IPS-NIHi7 (cell line): Measurements from ENCODE around the gene ACTN3.
"Not testable (repeated sequence)": the region's sequence is repeated elsewhere in the genome, so short reads cannot be mapped to it uniquely, and the experiment has no call there.

Source experiments
- DNase-seq: peaks from one replicate; pipeline ENCODE4 v3.0.0; 2012; ENCODE audit warnings: mixed read lengths; ENCODE audit errors: extremely low spot score

Gene ACTN3

DNA sequence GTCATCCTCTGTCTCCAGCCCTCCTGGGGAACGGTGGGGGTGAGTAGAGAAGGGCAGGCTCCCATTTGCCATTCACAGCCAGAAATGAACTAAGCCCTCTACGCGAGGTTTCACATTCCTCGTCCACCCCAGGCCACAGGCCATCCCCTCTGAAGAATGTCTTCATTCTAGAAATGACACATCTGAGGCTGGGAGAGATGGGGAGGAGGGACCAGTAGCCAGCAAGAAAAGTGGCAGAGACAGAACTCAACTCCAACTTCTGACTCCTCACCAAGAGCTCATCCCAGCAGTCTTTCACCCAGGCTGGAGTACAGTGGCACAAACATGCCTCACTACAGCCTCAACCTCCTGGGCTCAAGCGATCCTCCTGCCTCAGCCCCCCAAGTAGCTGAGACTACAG lies 18.3 kb downstream of the ACTN3 start:
- DNase-seq = no peak

DNA sequence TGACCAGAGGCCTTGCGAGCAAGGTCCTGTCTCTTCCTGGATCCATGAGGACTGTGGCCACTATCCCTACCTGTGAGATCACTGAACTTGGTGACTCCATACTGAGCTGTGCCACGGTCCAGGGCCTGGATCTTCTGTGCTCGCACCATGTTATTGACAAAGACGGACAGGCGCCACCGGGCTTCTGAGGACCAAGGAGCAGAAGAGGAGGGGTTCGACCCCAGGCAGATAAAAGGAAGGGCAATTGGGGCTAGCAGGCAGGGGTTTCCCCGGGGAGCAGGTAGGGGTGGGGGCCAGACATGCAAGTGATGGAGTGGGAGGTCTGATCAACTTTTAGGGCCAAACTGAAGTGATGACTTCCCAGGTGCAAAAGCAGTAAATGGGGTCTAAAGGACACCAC lies 19.5 kb downstream of the ACTN3 start:
- no peak for DNase-seq

DNA sequence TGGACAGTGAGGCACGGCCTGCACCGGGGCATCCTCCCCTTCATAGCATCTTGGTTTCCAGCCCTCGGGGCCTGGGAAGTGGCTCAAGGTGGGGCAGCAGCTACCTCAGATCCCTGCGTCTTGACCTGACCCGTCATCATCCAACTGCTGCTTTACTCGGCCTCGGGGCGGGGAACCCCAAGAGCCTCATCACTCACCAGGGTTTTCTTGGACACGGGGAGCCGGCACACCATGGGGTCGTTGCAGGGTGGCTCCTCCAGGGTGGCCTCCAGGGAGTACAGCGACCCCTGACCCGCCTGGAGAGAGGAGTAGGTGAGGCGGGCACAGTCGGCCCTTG lies 21.1 kb downstream of the ACTN3 start:
- DNase-seq = no peak

DNA sequence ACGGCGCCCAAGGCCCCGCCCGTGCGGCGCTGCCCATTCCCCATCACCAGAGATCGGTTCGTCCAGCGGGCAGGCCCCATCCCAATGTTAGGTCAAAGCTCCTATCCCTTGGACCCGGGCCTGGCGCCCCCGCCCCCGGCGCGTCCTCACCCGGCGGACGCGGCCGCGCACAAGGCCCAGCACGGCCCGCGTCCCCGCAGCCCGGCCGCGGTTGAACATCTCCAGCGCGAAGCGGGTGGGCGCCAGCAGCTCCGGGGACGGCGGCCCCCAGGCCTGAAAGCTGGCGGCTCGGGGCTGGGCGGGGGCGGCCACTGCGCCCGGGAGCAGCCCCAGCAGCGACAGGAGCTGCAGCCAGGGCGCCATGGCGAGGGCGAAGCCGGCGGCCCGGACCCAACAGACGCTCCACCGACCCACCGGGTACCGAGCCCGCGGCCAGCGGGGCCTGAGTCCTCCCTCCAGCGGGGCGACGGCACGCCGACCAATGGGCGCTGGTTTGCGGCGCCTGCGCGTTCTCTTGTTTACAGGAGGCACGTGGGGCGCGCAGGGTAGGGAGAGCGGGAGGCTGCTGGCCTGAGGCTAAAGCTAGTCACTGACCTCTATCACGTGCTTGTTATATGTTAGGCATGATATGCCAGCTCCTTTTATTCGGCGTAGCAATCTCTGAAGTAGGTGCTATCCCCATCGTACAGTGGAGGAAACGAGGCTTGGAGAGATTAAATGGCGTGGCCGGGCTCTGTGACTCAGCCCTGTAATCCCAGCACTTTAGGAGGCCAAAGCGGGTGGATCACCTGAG lies 21.6 kb downstream of the ACTN3 start, which contains the start of gene CTSF:
Gene CTSF (minus strand): TSS at position 483 of the 793 bp plus-strand sequence. CDS start 120 bp downstream, at position 363.
- peak; percentile 93 for DNase-seq

DNA sequence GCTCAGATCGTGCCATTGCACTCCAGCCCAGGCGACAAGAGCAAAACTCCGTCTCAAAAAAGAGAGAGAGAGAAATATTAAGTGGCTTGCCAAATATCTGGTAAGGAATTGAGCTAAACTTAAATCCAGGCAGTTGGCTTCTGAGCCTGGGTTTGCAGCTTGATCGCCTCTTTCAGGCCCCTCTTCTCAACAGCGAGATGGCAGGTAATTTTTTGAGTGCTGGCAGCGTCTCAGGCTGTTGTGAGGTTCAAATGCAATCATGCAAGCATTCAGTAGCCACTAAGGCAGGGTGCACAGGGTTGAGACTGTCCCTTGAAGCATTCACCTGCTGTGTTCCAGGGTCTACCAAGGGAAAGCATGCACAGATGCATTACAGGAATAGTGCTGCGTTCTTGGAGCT lies 22.4 kb downstream of the ACTN3 start:
- DNase-seq = no peak

DNA sequence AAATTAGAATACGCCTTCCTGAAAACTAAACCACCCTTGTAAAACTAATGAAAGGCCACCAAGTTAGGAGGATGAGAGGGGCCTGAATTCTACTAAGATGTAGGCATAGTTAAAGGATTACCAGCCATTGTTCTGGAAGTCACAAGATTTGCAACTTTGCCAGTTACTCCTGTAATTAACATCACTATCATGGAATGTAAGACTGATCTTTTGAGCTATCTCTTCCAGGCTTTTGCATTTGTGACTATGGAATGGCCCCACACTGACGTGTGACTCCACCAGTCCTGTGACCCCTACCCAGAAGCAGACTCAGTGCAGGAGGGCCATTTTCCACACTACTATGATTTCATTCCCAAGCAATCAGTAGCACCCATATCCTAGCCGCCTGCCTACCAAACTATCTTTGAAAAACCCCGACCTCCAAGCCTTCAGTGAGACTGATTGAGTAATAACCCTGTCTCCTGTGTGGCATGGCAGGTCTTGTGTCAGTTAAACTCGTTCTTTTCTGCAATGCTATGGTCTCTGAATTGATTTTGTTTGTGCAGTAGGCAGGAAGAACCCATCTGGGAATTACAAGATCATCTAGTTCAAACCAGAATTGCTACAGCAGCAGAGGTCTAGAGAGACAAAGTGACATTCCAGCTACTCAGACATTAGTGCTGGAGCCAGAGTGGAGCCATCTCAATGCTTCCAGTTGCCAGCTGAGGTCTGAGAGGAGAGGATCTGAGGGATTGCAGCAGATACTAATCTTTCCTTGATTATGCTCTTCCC lies 23.6 kb downstream of the ACTN3 start:
- DNase-seq = no peak

DNA sequence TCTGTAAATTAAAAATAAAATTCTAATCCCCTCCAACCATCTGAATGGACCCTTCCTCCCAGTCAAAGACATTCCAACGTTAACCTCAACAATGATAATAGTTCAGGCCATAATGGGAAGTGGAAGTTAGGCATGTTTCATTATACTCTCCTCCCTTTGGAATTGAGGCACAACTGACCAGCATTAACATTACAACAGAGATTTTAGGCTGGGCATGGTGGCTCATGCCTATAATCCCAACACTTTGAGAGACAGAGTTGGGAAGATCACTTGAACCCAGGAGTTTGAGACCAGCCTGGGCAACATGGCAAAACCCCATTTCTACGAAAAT lies 24.1 kb downstream of the ACTN3 start:
- no peak for DNase-seq

GRCh38 chr11:66579017-66579606 lies 32.4 kb downstream of the ACTN3 start:
- peak; percentile 95 for DNase-seq

GRCh38 chr11:66580803-66581202 lies 34.1 kb downstream of the ACTN3 start:
- DNase-seq = no peak

- DNase-seq = no peak
These were observed 34.6 kb downstream of the ACTN3 start for GRCh38 chr11:66581261-66581660.

- not testable (repeated sequence) for DNase-seq
These were observed 36.0 kb downstream of the ACTN3 start for GRCh38 chr11:66582565-66583147.

- DNase-seq = not testable (repeated sequence)
These were observed 38.7 kb downstream of the ACTN3 start for GRCh38 chr11:66585447-66585846.

GRCh38 chr11:66586136-66586535 lies 39.4 kb downstream of the ACTN3 start:
- no peak for DNase-seq

DNA sequence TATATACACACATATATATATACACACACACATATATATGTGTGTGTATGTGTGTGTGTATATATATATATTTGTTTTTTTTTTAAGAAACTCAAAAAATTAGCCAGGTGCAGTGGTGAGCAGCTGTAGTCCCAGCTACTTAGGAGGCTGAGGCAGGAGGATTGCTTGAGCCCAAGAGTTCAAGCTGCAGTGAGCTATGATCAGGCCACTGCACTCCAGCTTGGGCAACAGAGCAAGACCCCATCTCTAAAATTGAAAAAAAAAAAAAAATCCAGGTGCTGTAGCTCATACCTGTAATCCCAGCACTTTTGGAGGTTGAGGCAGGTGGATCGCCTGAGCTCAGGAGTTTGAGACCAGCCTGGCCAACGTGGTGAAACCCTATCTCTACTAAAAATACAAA lies 42.6 kb downstream of the ACTN3 start:
- not testable (repeated sequence) for DNase-seq

- no peak for DNase-seq
These were observed 43.4 kb downstream of the ACTN3 start for GRCh38 chr11:66589996-66590675.

DNA sequence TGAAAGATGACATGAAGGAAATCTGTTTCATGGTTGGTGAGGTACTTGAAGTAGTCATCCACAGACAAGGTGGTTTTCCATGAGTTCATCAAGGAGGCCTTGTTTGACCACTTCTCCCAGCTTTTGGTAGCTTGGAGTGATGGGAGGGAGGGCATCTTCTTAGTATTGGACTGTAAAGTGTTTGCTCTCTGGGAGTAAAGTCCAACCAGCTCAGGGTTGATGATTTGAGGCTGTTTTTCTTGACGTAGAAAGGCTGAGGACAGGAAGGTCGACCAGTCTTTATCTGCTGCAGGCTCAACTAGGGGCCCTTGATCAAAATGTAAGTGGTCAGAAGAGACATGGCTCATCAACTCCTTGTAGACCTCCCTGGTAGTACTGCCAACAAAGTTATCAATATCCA lies 44.5 kb downstream of the ACTN3 start:
- no peak for DNase-seq

DNA sequence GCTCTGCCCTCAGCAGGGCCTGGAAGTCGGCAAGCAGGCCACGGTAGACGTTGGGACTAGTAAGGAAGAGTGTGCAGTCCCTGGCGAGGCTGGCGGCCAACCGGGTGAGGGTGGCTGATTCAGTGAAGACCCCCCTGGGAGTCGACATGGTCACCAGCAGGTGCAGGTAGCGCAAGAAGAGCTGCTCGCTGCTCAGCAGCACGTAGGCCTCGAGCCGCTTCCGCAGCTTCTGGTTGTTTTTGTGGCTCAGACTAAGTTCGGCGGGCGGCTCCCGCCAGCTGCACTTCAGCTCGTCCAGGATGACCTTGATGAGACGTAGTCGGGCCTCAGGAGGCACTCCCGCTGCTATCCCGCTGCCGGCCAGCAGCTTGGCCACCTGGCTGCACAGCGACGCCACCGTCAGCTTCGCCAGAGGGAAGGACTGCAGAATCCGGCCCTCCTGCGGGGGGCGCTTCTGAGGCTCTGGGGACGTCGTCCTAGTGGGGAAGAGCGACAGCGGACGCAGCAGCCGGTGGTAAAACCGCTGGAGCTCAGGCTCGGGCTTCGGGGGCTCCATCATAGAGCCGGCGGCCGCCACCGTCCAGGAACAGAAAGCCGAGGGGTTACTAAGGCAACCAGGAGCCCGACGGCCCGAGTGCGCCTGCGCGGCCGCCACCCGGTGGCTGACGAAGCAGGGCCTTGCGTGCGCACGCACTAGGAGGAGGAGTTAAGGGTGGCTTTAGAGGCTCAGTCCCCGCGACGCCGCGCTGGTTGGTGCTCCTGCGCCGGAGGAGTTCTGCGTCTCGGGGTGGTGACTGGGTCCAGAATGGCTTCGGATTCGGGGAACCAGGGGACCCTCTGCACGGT lies 46.0 kb downstream of the ACTN3 start, which contains the start of the genes CCDC87 and CCS:
Gene CCDC87 (minus strand): TSS at position 607 of the 846 bp plus-strand sequence. CDS start 48 bp downstream, at position 559.
Gene CCS (plus strand): TSS at position 729 of the 846 bp plus-strand sequence. CDS start 77 bp downstream, at position 806.
- DNase-seq = peak; percentile 100

GRCh38 chr11:66593303-66593635 lies 46.6 kb downstream of the ACTN3 start:
- peak; percentile 23 for DNase-seq

- no peak for DNase-seq
These were observed 46.9 kb downstream of the ACTN3 start for GRCh38 chr11:66593650-66594049.

DNA sequence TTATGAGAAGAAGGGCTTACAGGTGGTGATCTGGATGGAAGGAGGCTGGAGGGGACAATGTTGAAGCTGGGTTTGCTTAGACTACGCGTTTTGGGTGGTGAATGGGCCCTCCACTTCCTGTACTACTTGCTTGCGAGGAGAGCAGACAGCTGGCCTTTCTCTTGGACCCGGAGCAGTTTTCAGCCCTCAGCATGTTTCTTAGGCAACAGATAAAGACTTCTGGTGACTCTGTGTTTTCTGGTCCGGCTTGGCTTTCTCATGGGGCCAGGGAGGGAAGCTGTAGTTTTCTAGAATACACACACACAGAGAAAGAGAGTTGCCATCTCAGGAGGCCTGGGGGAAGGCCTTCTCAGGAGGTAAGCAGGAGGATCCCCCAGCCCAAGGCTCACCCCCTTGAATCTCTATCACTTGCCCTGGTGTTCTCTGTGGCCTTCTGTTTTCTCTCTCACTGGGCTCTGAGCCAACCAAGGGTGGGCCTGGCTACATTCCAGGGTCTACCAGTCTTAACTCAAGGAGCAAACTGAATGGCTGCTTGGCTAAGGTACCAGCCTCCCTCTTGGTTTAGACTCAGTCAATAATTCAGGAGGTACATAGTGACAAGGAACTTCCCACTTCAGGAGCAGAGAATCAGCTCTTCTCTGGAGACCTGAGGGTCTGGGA lies 48.7 kb downstream of the ACTN3 start:
- no peak for DNase-seq
